ENCODE results near the gene TEX54.
A peak's percentile ranks its signal among the peaks of the same experiment; 100 is the strongest.

GRCh38 chr11:62881579-62882430, 49.2 kb upstream of the TEX54 start:
- TF ChIP-seq CTCF (IDR thresholded peaks at IDR 0.05) (no peak), POLR2AphosphoS5 (IDR thresholded peaks at IDR 0.05) (peak in 2 of 3 donors; percentile 85 to 97)

Measured in breast epithelium (tissue), 3 donors.